ENCODE results near the gene AFF3. TPM values are rescaled to one million over a fixed set of nuclear protein-coding genes. Genes with fewer than 3 reads are reported as not detected.

The AFF3 gene
- total and polyA plus RNA-seq, 10 donors: 6.0 to 92.2 (median 64.0) TPM

DNA sequence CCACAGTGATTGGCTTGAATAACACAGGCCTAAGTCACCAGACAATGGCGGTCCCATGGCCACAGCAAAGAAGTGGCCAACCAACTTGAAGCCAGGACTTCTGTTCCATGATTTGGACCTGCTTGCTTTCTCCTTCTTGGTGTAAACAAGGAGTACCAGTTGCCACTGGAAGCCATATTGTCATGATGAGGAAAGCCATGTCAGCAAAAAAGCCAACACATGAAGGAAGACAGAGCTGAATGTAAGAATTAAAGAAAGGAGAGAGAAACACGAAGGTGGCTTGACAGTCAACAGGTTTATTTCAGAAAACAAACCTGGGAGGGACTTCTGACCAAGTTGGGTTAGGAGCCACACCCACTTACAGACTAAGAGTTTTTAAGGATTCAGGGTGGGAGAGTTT is 620.2 kb downstream of the AFF3 start:
- TF ChIP-seq POLR2AphosphoS5 (IDR thresholded peaks at IDR 0.05) (no peak), POLR2A (IDR thresholded peaks at IDR 0.05) (no peak)
- TF ChIP-seq, protein P1, sequence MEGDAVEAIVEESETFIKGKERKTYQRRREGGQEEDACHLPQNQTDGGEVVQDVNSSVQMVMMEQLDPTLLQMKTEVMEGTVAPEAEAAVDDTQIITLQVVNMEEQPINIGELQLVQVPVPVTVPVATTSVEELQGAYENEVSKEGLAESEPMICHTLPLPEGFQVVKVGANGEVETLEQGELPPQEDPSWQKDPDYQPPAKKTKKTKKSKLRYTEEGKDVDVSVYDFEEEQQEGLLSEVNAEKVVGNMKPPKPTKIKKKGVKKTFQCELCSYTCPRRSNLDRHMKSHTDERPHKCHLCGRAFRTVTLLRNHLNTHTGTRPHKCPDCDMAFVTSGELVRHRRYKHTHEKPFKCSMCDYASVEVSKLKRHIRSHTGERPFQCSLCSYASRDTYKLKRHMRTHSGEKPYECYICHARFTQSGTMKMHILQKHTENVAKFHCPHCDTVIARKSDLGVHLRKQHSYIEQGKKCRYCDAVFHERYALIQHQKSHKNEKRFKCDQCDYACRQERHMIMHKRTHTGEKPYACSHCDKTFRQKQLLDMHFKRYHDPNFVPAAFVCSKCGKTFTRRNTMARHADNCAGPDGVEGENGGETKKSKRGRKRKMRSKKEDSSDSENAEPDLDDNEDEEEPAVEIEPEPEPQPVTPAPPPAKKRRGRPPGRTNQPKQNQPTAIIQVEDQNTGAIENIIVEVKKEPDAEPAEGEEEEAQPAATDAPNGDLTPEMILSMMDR (IDR thresholded peaks at IDR 0.05 in 8 of 11, conservative IDR thresholded peaks at IDR 0.05 in 3 of 11): no peak
- no peak overlapping the region for H3K4me3 ChIP-seq
- 87 to 94% (median 92%) methylated on average over 2 of the region's 2 CpGs for WGBS, 5 donors
- H3K4me1 ChIP-seq: no peaks in the 10 kb centered on the region
- H3K9me3 ChIP-seq: no peaks in the 10 kb centered on the region
- no peaks in the 10 kb centered on the region for H3K36me3 ChIP-seq
- H3K27me3 ChIP-seq (replicated peaks in 1 of 7): peaks cover 0 to 5% (median 0%) of the 10 kb centered on the region in 7 donors
- intact Hi-C loops (cut with DNase I; ENCODE audit: low total_unique reads): no loop called here
- DNase-seq: no peak
- H3K27ac ChIP-seq: no peak overlapping the region

DNA sequence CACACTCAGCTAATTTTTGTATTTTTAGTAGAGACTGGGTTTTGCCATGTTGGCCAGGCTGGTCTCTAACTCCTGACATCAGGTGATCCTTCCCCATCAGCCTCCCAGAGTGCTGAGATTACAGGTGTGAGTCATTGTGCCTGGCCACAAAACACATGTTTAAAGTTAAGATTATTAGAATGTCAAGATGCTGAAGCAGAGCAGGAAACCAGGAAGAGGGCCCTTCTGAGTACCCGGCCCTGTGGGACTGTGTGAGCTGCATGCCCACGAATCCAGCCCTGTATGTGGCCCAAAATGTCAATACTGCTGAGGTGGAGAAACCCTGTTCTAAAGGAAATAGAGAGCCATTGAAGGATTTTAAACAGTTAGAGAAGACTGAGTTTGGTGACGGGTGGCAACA is 621.6 kb downstream of the AFF3 start:
- H3K36me3 ChIP-seq: no peaks in the 10 kb centered on the region
- H3K27ac ChIP-seq: no peak overlapping the region
- WGBS, 5 donors: 64 to 73% (median 71%) methylated on average over 3 of the region's 3 CpGs
- TF ChIP-seq POLR2AphosphoS5 (IDR thresholded peaks at IDR 0.05): no peak
- no peak for TF ChIP-seq POLR2A (IDR thresholded peaks at IDR 0.05)
- TF ChIP-seq, protein P1 (IDR thresholded peaks at IDR 0.05 in 8 of 11, conservative IDR thresholded peaks at IDR 0.05 in 3 of 11): no peak
- no peak overlapping the region for H3K4me3 ChIP-seq
- peaks cover 0 to 5% (median 0%) of the 10 kb centered on the region in 7 donors for H3K27me3 ChIP-seq (replicated peaks in 1 of 7)
- intact Hi-C loops (cut with DNase I; ENCODE audit: low total_unique reads): no loop called here
- no peak for DNase-seq
- no peaks in the 10 kb centered on the region for H3K9me3 ChIP-seq
- no peaks in the 10 kb centered on the region for H3K4me1 ChIP-seq

DNA sequence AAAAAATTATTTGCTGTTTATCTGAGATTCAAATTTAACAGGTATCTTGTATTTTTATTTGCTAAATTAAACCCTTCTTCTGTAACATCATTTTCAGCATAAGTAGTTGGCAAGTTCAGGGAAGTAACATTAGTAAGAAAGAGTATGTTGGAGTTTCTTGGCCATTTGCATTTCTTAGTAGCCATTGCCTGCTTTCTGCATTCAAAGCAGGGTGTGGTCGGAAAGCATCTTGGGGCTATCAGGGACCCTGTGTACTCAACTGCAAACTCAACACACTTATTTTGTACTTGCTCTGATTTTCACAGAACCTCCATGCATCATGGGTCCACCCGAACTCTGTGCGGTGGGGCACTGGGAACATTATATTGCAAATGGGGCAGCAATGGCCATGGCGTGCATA is 622.2 kb downstream of the AFF3 start:
- H3K4me1 ChIP-seq: no peaks in the 10 kb centered on the region
- no peak overlapping the region for H3K27ac ChIP-seq
- no peak overlapping the region for H3K4me3 ChIP-seq
- DNase-seq: no peak
- 86 to 95% (median 92%) methylated on average over 4 of the region's 4 CpGs for WGBS, 5 donors
- no peaks in the 10 kb centered on the region for H3K9me3 ChIP-seq
- TF ChIP-seq POLR2AphosphoS5 (IDR thresholded peaks at IDR 0.05) (no peak), POLR2A (IDR thresholded peaks at IDR 0.05) (no peak)
- TF ChIP-seq, protein P1 (IDR thresholded peaks at IDR 0.05 in 8 of 11, conservative IDR thresholded peaks at IDR 0.05 in 3 of 11): no peak
- intact Hi-C loops (cut with DNase I; ENCODE audit: low total_unique reads): no loop called here
- H3K27me3 ChIP-seq (replicated peaks in 1 of 7): peaks cover 0 to 5% (median 0%) of the 10 kb centered on the region in 7 donors
- no peaks in the 10 kb centered on the region for H3K36me3 ChIP-seq

DNA sequence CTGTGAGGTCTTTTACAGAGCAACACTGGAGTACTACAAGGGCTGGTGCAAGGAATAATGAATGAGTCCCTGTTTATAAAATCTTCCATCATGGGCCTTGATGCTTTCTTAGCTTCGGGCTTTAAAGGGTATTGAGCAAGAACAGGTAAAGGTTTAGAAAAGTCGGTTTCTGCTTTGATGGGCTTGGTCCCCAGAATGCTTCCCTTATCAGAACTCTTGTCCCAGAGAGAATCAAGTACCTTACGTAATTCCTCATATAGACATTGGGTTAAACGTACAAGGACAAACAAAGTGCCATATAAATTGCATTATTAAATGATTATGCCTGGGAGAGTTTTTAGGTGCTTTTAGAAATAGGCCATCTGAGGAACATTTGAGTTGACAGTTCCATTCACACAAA is 628.0 kb downstream of the AFF3 start:
- 72 to 91% (median 87%) methylated on average over 4 of the region's 4 CpGs for WGBS, 5 donors
- no peak for DNase-seq
- H3K4me3 ChIP-seq: no peak overlapping the region
- peak overlapping the region in 4 of 8 donors; percentile 26 to 60 (median 56) for H3K27ac ChIP-seq
- no peaks in the 10 kb centered on the region for H3K36me3 ChIP-seq
- no peaks in the 10 kb centered on the region for H3K27me3 ChIP-seq (replicated peaks in 1 of 7)
- no peaks in the 10 kb centered on the region for H3K4me1 ChIP-seq
- intact Hi-C loops (cut with DNase I; ENCODE audit: low total_unique reads): no loop called here
- TF ChIP-seq, protein P1 (IDR thresholded peaks at IDR 0.05 in 8 of 11, conservative IDR thresholded peaks at IDR 0.05 in 3 of 11): no peak
- TF ChIP-seq POLR2A (IDR thresholded peaks at IDR 0.05) (no peak), POLR2AphosphoS5 (IDR thresholded peaks at IDR 0.05) (no peak)
- H3K9me3 ChIP-seq: no peaks in the 10 kb centered on the region

All from spleen (tissue), 11 donors.